HG02943 (cell line): Measurements from ENCODE around the gene NDUFA5.

Experiments used
- ATAC-seq: cut with Tn5 transposase; IDR thresholded peaks from one replicate; pipeline ENCODE4 v1.9.1; 2021; ENCODE audit warnings: mild to moderate bottlenecking, low read depth, moderate library complexity; ENCODE audit not compliant: unreplicated experiment

NDUFA5 gene

DNA sequence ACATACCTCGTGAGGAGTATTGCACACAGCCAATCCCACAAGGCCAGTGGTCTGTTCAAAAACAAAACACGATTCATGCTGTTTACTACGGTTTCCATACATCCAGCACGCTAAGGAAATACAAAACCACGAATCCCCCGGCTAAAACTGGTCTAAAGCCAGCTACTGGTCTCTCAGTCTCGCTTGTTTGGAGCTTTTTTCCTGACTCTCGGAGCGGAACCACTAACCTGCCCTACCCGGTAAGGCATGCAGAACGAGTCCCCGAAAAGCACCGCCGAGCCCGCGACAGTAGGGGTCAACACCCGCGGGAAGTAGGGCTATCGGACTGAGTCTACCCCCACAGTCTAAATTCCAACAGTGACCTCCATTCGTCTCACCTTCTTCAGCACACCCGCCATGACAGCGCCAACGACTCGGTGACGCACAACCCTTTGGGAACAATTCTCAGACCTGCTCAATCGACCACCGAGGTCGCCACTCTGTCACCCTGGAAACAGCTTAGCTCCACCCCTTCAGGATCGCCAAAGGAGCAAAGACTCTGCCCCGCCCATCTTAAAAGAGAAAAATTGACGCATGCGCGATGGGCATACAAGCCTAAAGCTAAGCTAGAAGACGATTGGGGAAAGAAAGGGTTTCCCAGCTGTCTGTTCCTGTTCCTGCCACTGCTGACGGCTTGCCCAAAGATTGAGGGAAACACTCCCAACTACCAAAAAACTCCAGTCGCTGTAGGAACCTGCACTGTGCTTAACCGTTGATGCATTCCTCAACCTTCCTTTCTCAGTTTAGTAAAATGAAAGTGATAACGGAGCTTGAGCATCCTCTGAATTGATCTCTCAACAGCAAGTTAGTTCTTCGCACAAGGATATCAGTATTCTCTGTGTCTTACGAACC is at the start of gene NDUFA5:
NDUFA5 (minus strand) TSS at position 421 of the 891 bp plus-strand sequence; CDS start at position 398, 23 bp downstream.
- peak; percentile 98 for ATAC-seq

- no peak for ATAC-seq
Measured at GRCh38 chr7:123604739-123605138, 47.1 kb upstream of the NDUFA5 start.

DNA sequence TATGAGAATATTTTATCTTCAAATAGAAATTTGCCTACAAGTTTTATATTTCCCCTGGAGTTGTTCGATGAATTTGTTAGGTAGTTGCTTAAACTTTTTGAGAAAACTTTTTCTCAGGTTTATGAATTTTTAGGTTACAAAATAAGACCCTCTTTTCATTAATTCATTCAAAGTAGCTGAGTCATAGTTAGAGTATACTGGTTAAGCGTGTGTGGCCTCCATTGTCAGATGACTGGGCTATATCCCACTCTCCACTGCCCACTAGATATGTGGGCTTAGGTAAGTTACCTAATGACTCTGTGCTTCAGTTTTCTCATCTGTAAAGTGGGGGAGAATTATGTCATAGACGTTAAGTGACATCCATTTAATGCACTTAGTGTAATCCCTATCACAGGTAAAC is 45.0 kb upstream of the NDUFA5 start:
- ATAC-seq = no peak

DNA sequence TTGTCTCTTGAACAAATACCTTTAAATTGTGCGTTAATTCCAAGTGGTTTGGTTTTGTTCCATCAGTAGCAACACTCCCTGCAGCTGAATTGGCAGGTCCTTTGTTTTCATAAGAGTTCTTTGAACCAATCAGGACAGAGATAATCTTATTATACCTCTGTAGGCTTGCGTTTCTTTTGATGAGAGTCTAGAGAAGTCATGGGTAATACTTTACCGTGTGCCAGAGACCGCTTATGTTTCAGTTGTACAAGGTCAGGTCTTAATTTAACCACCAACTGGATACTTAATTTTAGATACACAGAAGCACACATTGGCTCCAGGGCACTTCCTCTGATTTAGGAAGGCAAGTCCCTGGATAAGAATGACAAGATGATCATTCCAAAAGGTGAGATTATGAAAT is 43.9 kb upstream of the NDUFA5 start, which contains the start of gene ASB15:
ASB15 (plus strand) TSS at position 292 of the 400 bp plus-strand sequence. CDS start 12,682 bp downstream, outside the sequence.
- ATAC-seq = no peak

DNA sequence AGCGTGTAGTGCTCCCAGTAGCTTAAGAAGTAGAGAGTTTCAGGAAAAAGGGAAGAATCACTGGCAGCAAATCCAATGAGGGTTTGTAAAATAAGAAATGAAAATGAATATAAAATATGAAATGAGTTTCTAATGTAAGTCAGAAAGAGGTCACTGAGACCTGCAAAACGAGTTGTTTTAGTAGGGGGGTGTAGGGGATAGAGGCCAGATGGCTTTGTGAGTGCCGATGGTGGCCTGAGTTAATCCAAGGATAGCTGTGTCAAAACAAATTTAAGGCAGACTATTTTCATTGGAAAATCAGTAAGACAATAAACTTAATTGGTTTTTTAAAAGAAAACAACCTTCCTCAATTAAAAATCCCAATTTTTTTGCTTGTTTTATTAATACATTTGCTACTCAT is 43.3 kb upstream of the NDUFA5 start:
- no peak for ATAC-seq

- ATAC-seq = no peak
Measured at GRCh38 chr7:123599766-123600165, 42.1 kb upstream of the NDUFA5 start.

GRCh38 chr7:123598657-123599056 is 41.0 kb upstream of the NDUFA5 start:
- no peak for ATAC-seq

DNA sequence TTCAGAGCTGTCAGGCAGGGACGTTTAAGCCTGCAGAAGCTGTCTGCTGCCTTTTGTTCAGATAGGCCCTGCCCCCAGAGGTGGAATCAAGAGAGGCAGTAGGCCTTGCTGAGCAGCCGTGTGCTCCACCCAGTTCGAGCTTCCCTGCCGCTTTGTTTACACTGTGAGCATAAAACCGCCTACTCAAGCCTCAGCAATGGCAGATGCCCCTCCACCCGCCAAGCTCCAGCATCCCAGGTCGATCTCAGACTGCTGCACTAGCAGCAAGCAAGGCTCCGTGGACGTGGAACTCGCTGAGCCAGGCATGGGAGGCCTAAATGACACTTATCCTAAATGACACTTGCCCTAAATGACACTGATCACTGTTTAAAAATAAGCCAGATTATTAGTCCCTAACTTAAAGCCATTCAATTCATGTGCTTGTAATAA is 37.2 kb upstream of the NDUFA5 start:
- ATAC-seq = no peak

DNA sequence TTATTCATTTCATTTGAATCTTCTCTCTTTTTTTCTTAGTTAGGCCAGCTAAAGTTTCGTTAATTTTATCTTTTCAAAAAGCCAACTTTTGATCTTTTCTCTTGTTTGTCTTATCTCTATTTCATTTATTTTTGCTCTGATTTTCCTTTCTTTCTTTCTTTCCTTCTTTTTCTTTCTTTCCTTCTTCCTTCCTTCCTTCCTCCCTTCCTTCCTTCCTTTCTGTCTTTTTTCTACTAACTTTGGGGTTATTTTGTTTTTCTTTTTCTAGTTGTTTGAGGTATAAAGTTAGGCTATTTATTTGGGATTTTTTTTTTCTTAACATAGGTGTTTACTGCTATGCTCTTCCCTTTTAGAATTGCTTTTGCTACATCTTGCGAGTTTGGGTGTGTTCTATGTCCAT is 30.8 kb upstream of the NDUFA5 start:
- ATAC-seq = no peak

GRCh38 chr7:123583821-123584220 is 26.2 kb upstream of the NDUFA5 start:
- no peak for ATAC-seq

- ATAC-seq = no peak
Measured at GRCh38 chr7:123581162-123581459, 23.5 kb upstream of the NDUFA5 start.

GRCh38 chr7:123580406-123581161 is 23.0 kb upstream of the NDUFA5 start:
- ATAC-seq = no peak

DNA sequence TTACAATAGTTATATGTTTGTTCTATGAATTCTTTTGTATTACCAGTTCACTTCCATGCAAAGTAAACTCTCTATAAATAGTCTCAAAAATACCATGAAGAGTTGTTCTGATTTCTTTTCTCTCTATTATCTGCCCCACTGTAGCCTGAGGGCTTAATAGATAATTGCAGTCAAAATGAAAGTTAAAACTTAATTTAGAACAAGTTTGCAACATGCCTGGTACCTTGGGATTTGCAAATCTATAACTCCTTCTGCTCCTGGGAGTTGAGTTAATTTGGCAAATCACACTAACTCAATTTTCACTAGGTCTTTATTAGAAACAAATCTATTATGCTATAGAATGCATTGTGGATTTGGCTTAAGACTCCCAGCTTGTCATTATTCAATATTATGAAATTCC is 21.8 kb upstream of the NDUFA5 start:
- no peak for ATAC-seq

DNA sequence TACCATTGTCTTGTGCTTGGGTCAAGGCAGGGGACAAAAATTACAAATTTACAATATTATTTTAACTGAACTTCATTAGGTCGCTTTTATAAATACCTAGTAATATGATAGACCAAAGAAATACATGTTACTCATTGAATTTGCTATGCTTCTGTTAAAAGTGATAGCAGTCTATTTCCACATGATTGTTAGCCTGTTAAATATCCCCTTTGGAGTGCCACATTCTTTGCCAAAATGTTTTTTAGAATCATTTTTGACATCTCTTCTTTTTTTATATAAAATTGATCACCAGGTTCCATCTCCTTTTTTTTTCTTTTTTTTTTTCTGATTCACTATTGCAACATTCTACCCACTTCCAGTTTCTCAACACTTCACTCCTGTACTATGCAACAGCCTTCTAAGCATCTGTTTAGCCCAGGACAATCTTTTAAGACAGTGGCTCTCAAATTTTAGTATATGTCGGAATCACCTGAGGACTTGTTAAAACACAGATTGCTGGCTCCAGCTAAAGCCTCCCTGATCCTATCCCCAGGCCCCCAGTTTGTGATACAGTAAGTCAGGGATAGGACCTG is 16.4 kb upstream of the NDUFA5 start:
- ATAC-seq = no peak

GRCh38 chr7:123573341-123573740 is 15.7 kb upstream of the NDUFA5 start:
- ATAC-seq = no peak

GRCh38 chr7:123571684-123572083 is 14.1 kb upstream of the NDUFA5 start:
- no peak for ATAC-seq

- no peak for ATAC-seq
Measured at GRCh38 chr7:123571187-123571586, 13.6 kb upstream of the NDUFA5 start.

DNA sequence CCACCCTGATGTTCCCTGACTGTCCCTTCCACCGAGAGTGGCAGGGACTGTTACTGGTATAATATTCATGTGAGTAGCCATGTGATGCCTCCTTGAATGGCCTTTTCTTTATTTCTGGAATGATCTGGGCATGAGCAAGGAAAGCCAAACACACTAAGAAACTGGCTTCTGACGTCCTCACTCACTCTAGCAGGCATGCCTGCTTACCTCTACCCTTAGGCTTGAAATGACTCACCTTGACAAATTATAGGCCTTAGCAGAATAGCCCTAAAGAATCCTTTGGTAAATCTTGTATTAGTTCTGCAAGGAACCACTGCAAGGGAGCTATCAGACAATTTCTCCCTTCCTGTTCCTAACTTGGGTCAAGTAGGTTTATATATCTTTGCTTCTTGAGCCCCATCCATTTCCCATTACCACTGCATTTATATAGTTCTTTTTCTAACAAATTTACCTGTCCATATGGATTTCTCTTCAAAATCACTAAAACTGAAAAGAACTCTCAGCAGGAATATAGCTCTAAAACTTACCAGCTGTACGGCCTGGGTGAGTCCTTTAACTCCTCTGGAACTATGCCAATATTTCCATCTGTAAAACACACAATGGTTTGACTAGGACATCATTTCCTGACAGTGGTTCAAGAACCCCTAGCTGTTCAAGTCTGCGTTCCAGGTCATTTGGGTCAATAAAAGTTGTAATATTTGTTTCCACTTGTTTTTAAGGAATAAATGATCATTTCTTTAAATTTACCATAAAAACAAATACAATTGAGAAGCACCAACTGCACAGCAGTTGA is 13.0 kb upstream of the NDUFA5 start:
- ATAC-seq = no peak

DNA sequence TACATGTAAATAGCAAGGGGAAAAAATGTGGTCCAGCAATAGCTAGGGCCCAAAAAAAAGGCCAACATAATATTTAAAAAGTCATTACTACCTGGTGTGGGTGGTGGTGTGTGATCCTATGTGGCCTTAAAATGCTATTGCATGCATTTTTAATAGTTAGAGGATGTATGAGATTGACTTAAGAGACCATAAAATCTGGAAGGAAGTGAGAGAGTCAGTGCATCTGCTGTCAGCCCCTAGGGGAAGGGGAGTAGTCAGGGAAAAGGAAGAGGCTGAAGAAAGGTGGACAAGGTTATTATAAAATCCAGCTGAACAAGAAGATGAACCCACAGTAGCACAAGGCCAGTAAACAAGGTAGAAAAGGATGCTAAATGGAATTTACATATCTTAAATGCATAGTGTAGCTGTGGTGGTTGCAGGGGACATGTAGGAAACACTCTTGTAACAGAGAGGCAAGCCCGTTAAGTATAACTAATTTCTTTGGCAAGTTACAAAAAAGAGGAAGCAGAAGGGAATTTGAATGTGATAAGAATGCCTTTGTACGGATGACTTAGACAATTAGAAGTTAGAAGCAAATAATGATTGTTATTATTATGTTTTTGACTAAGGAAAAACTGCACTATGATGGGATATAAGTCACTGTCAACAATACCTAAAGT is 11.9 kb upstream of the NDUFA5 start:
- ATAC-seq = no peak

DNA sequence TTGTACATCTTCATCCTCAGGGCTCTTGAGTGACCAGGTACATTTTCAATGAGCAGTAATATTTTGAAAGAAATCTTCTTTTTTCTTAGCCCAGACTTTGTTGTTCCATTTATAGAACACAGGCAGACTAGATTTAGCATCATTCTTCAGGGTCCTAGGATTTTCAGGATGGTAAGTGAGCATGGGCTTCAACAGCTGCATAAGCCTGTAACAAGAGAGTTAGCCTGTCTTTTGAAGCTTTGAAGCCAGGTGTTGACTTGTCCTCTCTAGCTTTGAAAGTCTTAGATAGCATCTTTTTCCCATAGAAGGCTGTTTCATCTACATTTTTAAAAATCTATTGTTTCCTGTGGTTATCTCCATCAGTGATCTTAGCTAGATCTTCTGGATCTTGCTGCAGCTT is 4.5 kb upstream of the NDUFA5 start:
- no peak for ATAC-seq
